A673 (cell line): ENCODE results near the gene SAMD14.

ENCODE experiments used
- EZH2 ChIP-seq: fragments of 200-600 bp; sonication (generic); IDR thresholded peaks from 2 replicates; pipeline ENCODE4 v1.6.1; 2017; ENCODE audit warnings: borderline replicate concordance, low read depth, mild to moderate bottlenecking, mixed read lengths, antibody characterized with exemption, low read length; ENCODE audit not compliant: poor library complexity, severe bottlenecking
- TF ChIP-seq, protein P1 (sequence below): fragments of 300-800, 200-600 bp; sonication (generic); conservative IDR thresholded peaks from 2 replicates; pipeline ENCODE4 v1.5.1; 2017; ENCODE audit warnings: low read depth, mild to moderate bottlenecking, antibody characterized with exemption, low read length, moderate library complexity, mixed read lengths

DNA sequence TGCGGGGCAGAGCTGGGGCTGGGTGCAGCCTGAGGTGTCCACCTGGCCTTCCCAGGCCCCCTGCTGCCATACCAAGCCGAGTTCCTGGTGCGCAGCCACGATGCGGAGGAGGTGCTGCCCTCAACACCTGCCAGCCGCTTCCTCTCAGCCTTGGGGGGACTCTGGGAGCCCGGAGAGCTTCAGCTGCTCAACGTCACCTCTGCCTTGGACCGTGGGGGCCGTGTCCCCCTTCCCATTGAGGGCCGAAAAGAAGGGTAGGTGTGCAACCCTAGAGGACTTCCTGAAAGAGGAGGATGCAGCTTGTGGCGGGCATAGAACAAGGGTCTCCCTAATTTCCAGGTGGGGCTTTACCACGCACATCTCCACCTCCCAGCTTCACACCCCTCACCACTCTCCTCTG lies 38.4 kb upstream of the SAMD14 start:
- TF ChIP-seq, protein P1, sequence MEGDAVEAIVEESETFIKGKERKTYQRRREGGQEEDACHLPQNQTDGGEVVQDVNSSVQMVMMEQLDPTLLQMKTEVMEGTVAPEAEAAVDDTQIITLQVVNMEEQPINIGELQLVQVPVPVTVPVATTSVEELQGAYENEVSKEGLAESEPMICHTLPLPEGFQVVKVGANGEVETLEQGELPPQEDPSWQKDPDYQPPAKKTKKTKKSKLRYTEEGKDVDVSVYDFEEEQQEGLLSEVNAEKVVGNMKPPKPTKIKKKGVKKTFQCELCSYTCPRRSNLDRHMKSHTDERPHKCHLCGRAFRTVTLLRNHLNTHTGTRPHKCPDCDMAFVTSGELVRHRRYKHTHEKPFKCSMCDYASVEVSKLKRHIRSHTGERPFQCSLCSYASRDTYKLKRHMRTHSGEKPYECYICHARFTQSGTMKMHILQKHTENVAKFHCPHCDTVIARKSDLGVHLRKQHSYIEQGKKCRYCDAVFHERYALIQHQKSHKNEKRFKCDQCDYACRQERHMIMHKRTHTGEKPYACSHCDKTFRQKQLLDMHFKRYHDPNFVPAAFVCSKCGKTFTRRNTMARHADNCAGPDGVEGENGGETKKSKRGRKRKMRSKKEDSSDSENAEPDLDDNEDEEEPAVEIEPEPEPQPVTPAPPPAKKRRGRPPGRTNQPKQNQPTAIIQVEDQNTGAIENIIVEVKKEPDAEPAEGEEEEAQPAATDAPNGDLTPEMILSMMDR = no peak
- no peak for TF ChIP-seq EZH2
